ENCODE measurements around the gene EGFL7.

DNA sequence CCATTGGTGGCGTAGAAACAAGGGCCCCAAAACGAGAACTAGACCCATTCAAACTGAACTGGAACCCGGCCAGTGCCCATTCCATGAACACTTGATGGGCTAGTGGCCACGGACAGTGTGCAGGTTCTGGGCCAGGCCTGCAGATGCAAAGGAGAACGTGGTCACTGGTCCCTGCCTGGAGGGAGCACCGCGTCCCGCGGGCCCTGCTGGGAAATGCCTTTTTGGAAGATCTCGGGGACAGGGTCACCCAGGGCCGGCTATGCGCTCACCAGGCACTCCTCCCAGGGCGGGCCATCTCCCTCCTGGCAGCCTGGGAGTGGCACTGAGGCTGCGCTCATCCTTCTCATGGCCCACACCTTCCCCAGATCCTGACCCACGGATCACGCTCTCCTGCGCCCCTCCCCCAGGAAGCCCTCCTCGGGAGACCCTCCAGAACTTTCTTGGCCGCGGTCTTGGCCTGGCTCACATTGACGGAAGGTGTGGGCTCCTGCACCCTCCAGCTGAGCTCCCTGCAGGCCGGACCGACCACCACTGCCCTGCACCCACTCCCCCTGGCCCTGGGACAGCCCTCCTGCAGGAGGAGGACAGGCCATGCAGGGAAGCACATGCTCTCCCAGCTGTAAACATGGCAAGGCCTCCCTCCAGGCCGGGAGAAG, 46.9 kb downstream of the EGFL7 start:
- TF ChIP-seq, protein P1, sequence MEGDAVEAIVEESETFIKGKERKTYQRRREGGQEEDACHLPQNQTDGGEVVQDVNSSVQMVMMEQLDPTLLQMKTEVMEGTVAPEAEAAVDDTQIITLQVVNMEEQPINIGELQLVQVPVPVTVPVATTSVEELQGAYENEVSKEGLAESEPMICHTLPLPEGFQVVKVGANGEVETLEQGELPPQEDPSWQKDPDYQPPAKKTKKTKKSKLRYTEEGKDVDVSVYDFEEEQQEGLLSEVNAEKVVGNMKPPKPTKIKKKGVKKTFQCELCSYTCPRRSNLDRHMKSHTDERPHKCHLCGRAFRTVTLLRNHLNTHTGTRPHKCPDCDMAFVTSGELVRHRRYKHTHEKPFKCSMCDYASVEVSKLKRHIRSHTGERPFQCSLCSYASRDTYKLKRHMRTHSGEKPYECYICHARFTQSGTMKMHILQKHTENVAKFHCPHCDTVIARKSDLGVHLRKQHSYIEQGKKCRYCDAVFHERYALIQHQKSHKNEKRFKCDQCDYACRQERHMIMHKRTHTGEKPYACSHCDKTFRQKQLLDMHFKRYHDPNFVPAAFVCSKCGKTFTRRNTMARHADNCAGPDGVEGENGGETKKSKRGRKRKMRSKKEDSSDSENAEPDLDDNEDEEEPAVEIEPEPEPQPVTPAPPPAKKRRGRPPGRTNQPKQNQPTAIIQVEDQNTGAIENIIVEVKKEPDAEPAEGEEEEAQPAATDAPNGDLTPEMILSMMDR (IDR thresholded peaks at IDR 0.05): no peak
- no peak for TF ChIP-seq SMC3 (IDR thresholded peaks at IDR 0.05; ENCODE audit: low read depth, low read length)
- no peak for TF ChIP-seq TAF1 (IDR thresholded peaks at IDR 0.05; ENCODE audit: borderline replicate concordance, low read depth, low read length)
- no peak for TF ChIP-seq SIN3A (IDR thresholded peaks at IDR 0.05; ENCODE audit: borderline replicate concordance, low read depth, low read length)
- no peak for TF ChIP-seq TEAD4 (IDR thresholded peaks at IDR 0.05; ENCODE audit: borderline replicate concordance, insufficient read depth)
- TF ChIP-seq RAD21 (IDR thresholded peaks at IDR 0.05; ENCODE audit: low read length): no peak
- TF ChIP-seq, protein P2, sequence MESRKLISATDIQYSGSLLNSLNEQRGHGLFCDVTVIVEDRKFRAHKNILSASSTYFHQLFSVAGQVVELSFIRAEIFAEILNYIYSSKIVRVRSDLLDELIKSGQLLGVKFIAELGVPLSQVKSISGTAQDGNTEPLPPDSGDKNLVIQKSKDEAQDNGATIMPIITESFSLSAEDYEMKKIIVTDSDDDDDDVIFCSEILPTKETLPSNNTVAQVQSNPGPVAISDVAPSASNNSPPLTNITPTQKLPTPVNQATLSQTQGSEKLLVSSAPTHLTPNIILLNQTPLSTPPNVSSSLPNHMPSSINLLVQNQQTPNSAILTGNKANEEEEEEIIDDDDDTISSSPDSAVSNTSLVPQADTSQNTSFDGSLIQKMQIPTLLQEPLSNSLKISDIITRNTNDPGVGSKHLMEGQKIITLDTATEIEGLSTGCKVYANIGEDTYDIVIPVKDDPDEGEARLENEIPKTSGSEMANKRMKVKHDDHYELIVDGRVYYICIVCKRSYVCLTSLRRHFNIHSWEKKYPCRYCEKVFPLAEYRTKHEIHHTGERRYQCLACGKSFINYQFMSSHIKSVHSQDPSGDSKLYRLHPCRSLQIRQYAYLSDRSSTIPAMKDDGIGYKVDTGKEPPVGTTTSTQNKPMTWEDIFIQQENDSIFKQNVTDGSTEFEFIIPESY (IDR thresholded peaks at IDR 0.05; ENCODE audit: borderline replicate concordance, low read depth): no peak
- no peak for TF ChIP-seq EZH2phosphoT487 (IDR thresholded peaks at IDR 0.05; ENCODE audit: borderline replicate concordance, low read depth)
- TF ChIP-seq RFX5 (IDR thresholded peaks at IDR 0.05; ENCODE audit: low read length): no peak
- TF ChIP-seq TCF12 (IDR thresholded peaks at IDR 0.05): no peak
- TF ChIP-seq, protein P3, sequence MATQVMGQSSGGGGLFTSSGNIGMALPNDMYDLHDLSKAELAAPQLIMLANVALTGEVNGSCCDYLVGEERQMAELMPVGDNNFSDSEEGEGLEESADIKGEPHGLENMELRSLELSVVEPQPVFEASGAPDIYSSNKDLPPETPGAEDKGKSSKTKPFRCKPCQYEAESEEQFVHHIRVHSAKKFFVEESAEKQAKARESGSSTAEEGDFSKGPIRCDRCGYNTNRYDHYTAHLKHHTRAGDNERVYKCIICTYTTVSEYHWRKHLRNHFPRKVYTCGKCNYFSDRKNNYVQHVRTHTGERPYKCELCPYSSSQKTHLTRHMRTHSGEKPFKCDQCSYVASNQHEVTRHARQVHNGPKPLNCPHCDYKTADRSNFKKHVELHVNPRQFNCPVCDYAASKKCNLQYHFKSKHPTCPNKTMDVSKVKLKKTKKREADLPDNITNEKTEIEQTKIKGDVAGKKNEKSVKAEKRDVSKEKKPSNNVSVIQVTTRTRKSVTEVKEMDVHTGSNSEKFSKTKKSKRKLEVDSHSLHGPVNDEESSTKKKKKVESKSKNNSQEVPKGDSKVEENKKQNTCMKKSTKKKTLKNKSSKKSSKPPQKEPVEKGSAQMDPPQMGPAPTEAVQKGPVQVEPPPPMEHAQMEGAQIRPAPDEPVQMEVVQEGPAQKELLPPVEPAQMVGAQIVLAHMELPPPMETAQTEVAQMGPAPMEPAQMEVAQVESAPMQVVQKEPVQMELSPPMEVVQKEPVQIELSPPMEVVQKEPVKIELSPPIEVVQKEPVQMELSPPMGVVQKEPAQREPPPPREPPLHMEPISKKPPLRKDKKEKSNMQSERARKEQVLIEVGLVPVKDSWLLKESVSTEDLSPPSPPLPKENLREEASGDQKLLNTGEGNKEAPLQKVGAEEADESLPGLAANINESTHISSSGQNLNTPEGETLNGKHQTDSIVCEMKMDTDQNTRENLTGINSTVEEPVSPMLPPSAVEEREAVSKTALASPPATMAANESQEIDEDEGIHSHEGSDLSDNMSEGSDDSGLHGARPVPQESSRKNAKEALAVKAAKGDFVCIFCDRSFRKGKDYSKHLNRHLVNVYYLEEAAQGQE (IDR thresholded peaks at IDR 0.05; ENCODE audit: low read depth, low read length): no peak
- TF ChIP-seq CHD2 (IDR thresholded peaks at IDR 0.05; ENCODE audit: low read length, partially characterized antibody): no peak
- no peak for TF ChIP-seq EP300 (IDR thresholded peaks at IDR 0.05; ENCODE audit: borderline replicate concordance in 1 of 2, low read depth in 1 of 2, low read length in 1 of 2)

Data from SK-N-SH (cell line).